ENCODE measurements around the gene RIMBP2. TPM values are rescaled to one million over a fixed set of nuclear protein-coding genes. Genes with fewer than 3 reads are reported as not detected.

RIMBP2 gene
- total and polyA plus RNA-seq, 9 of the 15 experiments (the other 6 are each of a cell fraction or from before 2014, with no cell fraction given), result not detected

DNA sequence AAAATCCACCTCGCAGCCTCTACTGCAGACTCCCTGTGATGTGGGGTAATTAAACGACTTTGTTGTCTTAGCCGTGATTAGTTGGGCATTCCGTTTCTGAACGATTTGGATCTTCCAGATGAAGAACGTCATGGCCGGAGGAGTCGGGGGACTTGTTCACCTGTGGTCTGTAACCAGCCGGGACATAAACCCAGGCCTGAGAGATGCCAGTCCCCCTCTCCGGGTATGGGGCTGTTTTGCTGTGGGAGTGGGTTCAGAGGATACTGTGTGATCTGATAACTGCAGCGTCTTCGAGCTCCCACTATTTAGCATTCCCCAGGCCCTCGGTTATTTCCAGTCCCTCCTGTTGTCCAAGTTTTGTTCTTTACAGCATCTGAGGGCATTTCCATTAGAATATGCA, 282.3 kb downstream of the RIMBP2 start (continued):
- TF ChIP-seq KLF1 (tag; IDR thresholded peaks at IDR 0.05) (no peak), NR2C2 (CRISPR knock-in tag; IDR thresholded peaks at IDR 0.05) (no peak), NR2C2 (tag; IDR thresholded peaks at IDR 0.05) (no peak), PHF8 (IDR thresholded peaks at IDR 0.05; ENCODE audit: borderline replicate concordance, low read length) (no peak), CCAR2 (IDR thresholded peaks at IDR 0.05; ENCODE audit: low read depth, low read length) (no peak), PCBP2 (IDR thresholded peaks at IDR 0.05; ENCODE audit: low read depth, low read length, poor library complexity, severe bottlenecking) (no peak), PTBP1 (IDR thresholded peaks at IDR 0.05; ENCODE audit: low read depth, low read length) (no peak), ZNF77 (CRISPR knock-in tag; IDR thresholded peaks at IDR 0.05) (no peak), KDM4B (IDR thresholded peaks at IDR 0.05; ENCODE audit: borderline replicate concordance in 2 of 2, low read depth in 1 of 2) (no peak)
- TF ChIP-seq, protein P1, sequence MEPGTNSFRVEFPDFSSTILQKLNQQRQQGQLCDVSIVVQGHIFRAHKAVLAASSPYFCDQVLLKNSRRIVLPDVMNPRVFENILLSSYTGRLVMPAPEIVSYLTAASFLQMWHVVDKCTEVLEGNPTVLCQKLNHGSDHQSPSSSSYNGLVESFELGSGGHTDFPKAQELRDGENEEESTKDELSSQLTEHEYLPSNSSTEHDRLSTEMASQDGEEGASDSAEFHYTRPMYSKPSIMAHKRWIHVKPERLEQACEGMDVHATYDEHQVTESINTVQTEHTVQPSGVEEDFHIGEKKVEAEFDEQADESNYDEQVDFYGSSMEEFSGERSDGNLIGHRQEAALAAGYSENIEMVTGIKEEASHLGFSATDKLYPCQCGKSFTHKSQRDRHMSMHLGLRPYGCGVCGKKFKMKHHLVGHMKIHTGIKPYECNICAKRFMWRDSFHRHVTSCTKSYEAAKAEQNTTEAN (CRISPR knock-in tag; IDR thresholded peaks at IDR 0.05), result no peak

DNA sequence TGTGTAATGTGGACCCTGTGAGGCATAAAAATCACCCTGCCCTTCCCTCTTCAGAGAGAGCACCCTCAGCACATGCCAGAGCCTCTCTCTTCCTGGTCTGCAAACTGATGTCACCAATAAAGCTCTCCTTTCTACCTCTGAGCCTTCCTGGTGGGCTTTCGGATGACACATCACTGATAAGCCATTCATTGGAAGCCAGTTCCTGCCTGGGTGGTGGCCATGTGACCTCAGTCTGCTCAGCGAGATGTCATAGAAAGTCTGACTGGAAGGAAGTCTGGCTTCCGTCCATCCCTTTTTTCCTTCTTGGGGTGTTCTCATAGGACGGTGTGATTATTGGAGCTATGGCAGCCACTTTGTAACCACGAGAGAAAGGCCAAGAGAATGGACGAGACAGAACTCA, 282.7 kb downstream of the RIMBP2 start:
- no peaks in the 10 kb centered on the region for H3K4me1 ChIP-seq (replicated peaks in 1 of 2; ENCODE audit: control insufficient read depth in 2 of 2, insufficient read depth in 2 of 2, low read length in 2 of 2)
- no peak overlapping the region for H3K27ac ChIP-seq (ENCODE audit: extremely low read depth, low read depth, low read length)
- ChIA-PET CTCF (ENCODE audit: low intra/inter-chr PET ratio) (no interaction called here), POLR2A (no interaction called here)
- H2AFZ ChIP-seq (ENCODE audit: low read depth, low read length), result no peak overlapping the region
- no peaks in the 10 kb centered on the region for H3K79me2 ChIP-seq (ENCODE audit: control insufficient read depth, insufficient read depth, low read length)
- BruUV-seq (replicated peaks), result no TSS peak
- in situ Hi-C loops (cut with MboI), result no loop called here
- no peak overlapping the region for H3K4me2 ChIP-seq (ENCODE audit: insufficient read depth, low read length)
- no peak for DNase-seq (ENCODE audit: extremely low read depth in 1 of 4, low spot score in 3 of 4)
- H3K9me3 ChIP-seq (replicated peaks; ENCODE audit: control insufficient read depth, insufficient read depth, low read depth, low read length), result no peaks in the 10 kb centered on the region
- WGBS (ENCODE audit: insufficient coverage, low coverage, missing lambda C conversion rate), result 2% methylated on average over 4 of the region's 6 CpGs
- H4K20me1 ChIP-seq (replicated peaks; ENCODE audit: control insufficient read depth, insufficient read depth, low read length), result peaks cover 11% of the 10 kb centered on the region; the same call in 1 of the 2 replicates
- peaks cover 27 to 81% of the 10 kb centered on the region in 2 experiments for H3K27me3 ChIP-seq (ENCODE audit: control insufficient read depth in 2 of 2, insufficient read depth in 2 of 2, low read length in 2 of 2)
- FAIRE-seq, result no peak
- H3K9ac ChIP-seq (ENCODE audit: insufficient read depth in 1 of 2, low read depth in 2 of 2, low read length in 2 of 2), result no peak overlapping the region
- H3K9me1 ChIP-seq (ENCODE audit: control insufficient read depth, insufficient read depth, low read length), result no peaks in the 10 kb centered on the region
- no peak for ATAC-seq
- intact Hi-C loops (cut with micrococcal nuclease), result no loop called here
- no peak for TF ChIP-seq NFRKB (IDR thresholded peaks at IDR 0.05; ENCODE audit: low read depth)
- TF ChIP-seq, protein P2, sequence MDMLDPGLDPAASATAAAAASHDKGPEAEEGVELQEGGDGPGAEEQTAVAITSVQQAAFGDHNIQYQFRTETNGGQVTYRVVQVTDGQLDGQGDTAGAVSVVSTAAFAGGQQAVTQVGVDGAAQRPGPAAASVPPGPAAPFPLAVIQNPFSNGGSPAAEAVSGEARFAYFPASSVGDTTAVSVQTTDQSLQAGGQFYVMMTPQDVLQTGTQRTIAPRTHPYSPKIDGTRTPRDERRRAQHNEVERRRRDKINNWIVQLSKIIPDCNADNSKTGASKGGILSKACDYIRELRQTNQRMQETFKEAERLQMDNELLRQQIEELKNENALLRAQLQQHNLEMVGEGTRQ (CRISPR knock-in tag; IDR thresholded peaks at IDR 0.05), result 0 out of 2 replicates have a peak, but pooled peaks have one; percentile 13
- no peak for TF ChIP-seq CHCHD3 (CRISPR knock-in tag; IDR thresholded peaks at IDR 0.05)
- TF ChIP-seq RNF2 (IDR thresholded peaks at IDR 0.05), result no peak
- TF ChIP-seq LEF1 (IDR thresholded peaks at IDR 0.05), result no peak
- TF ChIP-seq, protein P3, sequence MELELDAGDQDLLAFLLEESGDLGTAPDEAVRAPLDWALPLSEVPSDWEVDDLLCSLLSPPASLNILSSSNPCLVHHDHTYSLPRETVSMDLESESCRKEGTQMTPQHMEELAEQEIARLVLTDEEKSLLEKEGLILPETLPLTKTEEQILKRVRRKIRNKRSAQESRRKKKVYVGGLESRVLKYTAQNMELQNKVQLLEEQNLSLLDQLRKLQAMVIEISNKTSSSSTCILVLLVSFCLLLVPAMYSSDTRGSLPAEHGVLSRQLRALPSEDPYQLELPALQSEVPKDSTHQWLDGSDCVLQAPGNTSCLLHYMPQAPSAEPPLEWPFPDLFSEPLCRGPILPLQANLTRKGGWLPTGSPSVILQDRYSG (tag; conservative IDR thresholded peaks at IDR 0.05; ENCODE audit: low read depth), result no peak
- no peaks in the 10 kb centered on the region for H3K36me3 ChIP-seq (ENCODE audit: control insufficient read depth, insufficient read depth, low read length)
- H3K4me3 ChIP-seq, result no peak overlapping the region

All from K562 (cell line).